Lung microvascular endothelial cell (primary cell): ENCODE results near the gene FLG. TPM values are rescaled to one million over a fixed set of nuclear protein-coding genes. Genes with fewer than 3 reads are reported as not detected.
"Not testable (repeated sequence)": the region's sequence is repeated elsewhere in the genome, so short reads cannot be mapped to it uniquely, and the experiment has no call there.

ENCODE experiments used
- DNase-seq, 2 donors: peaks; one replicate each; pipeline versions ENCODE4 v3.0.0 to v3.0.0-alpha.2; 2010; ENCODE audit warnings: low read depth in 2 of 2
- total RNA-seq: library from RNA; depleted of rRNA; stranded (reverse); fragments of >200 nt; gene quantifications from 2 replicates; pipeline ENCODE4 v1.2.1, GENCODE V29; 2014

Gene FLG
- total RNA-seq: not detected in 2 replicates

- DNase-seq: no peak
These were observed at the start of gene FLG for GRCh38 chr1:152325111-152325510. Gene FLG (minus strand): TSS chr1:152325239. CDS start chr1:152315456, 9,783 bp downstream.

GRCh38 chr1:152374451-152374850 lies 49.4 kb upstream of the FLG start:
- no peak for DNase-seq

- DNase-seq: no peak
These were observed 47.6 kb upstream of the FLG start for GRCh38 chr1:152372672-152373071.

GRCh38 chr1:152367436-152367835 lies 42.4 kb upstream of the FLG start:
- no peak for DNase-seq

- DNase-seq: no peak
These were observed 34.9 kb upstream of the FLG start, which contains the start of gene FLG2 for GRCh38 chr1:152359906-152360305. Gene FLG2 (minus strand): TSS chr1:152360006. CDS start chr1:152358884, 1,122 bp downstream.

GRCh38 chr1:152356736-152357135 lies 31.7 kb upstream of the FLG start:
- DNase-seq: no peak

- DNase-seq: no peak
These were observed 24.6 kb upstream of the FLG start for GRCh38 chr1:152349611-152350010.

GRCh38 chr1:152348447-152348846 lies 23.4 kb upstream of the FLG start:
- no peak for DNase-seq

- DNase-seq: peak; percentile 63 to 66
These were observed 22.2 kb upstream of the FLG start for GRCh38 chr1:152347116-152347728.

GRCh38 chr1:152344438-152344837 lies 19.4 kb upstream of the FLG start:
- no peak for DNase-seq

GRCh38 chr1:152343006-152343405 lies 18.0 kb upstream of the FLG start:
- peak in 1 of 2 donors; percentile 6 for DNase-seq

- no peak for DNase-seq
These were observed 10.4 kb upstream of the FLG start for GRCh38 chr1:152335399-152335798.

- DNase-seq: no peak
These were observed 3.9 kb upstream of the FLG start for GRCh38 chr1:152328801-152329391.

GRCh38 chr1:152313970-152314369 lies 11.1 kb downstream of the FLG start:
- no peak for DNase-seq

GRCh38 chr1:152313319-152313801 lies 11.7 kb downstream of the FLG start:
- no peak for DNase-seq

GRCh38 chr1:152312169-152312568 lies 12.9 kb downstream of the FLG start:
- DNase-seq: not testable (repeated sequence)

- no peak for DNase-seq
These were observed 15.1 kb downstream of the FLG start for GRCh38 chr1:152309955-152310354.

GRCh38 chr1:152309320-152309901 lies 15.6 kb downstream of the FLG start:
- not testable (repeated sequence) for DNase-seq

- DNase-seq: not testable (repeated sequence)
These were observed 16.3 kb downstream of the FLG start for GRCh38 chr1:152308758-152309157.

GRCh38 chr1:152307970-152308369 lies 17.1 kb downstream of the FLG start:
- not testable (repeated sequence) for DNase-seq

- not testable (repeated sequence) for DNase-seq
These were observed 18.9 kb downstream of the FLG start for GRCh38 chr1:152306123-152306522.

- DNase-seq: not testable (repeated sequence)
These were observed 20.3 kb downstream of the FLG start for GRCh38 chr1:152304773-152305172.
